NT2/D1 (cell line): ENCODE measurements around the gene BEND7.

Source experiments
- DNase-seq: peaks from one replicate; pipeline ENCODE4 v3.0.0-alpha.2; 2011; ENCODE audit warnings: low read depth, low spot score
- H3K27me3 ChIP-seq: 2 replicates; pipeline ENCODE4 v1.6.0; 2011; ENCODE audit warnings: mild to moderate bottlenecking; ENCODE audit not compliant: insufficient read length, insufficient read depth
- H3K36me3 ChIP-seq: 2 replicates; pipeline ENCODE4 v1.6.1; 2011; ENCODE audit warnings: mild to moderate bottlenecking, low read length, mixed read lengths; ENCODE audit not compliant: insufficient read depth, insufficient read length
- H3K4me1 ChIP-seq: 2 replicates; pipeline ENCODE4 v1.5.1; 2011; ENCODE audit not compliant: insufficient read depth, insufficient read length
- H3K4me3 ChIP-seq: 2 replicates; pipeline ENCODE4 v1.5.1; 2011; ENCODE audit warnings: low read depth; ENCODE audit not compliant: insufficient read length
- H3K9ac ChIP-seq: 2 replicates; pipeline ENCODE4 v1.6.0; 2011; ENCODE audit warnings: low read depth; ENCODE audit not compliant: insufficient read length
- H3K9me3 ChIP-seq: 2 replicates; pipeline ENCODE4 v1.5.1; 2011; ENCODE audit warnings: mild to moderate bottlenecking, low read length; ENCODE audit not compliant: insufficient read depth
- SUZ12 ChIP-seq: IDR thresholded peaks from 2 replicates; pipeline ENCODE4 v1.6.1; 2011; ENCODE audit not compliant: insufficient read length, insufficient read depth; ENCODE audit errors: extremely low read depth
- YY1 ChIP-seq: IDR thresholded peaks from 2 replicates; pipeline ENCODE4 v1.6.1; 2011; ENCODE audit not compliant: insufficient read length, insufficient read depth
- ZNF274 ChIP-seq: IDR thresholded peaks from 2 replicates; pipeline ENCODE4 v1.6.1; 2011; ENCODE audit warnings: mild to moderate bottlenecking, low read depth, low read length

The BEND7 gene

GRCh38 chr10:13457958-13458686 lies 70.7 kb downstream of the BEND7 start:
- no peak for DNase-seq
- TF ChIP-seq SUZ12 (no peak), YY1 (no peak), ZNF274 (no peak)
- Histone ChIP-seq H3K4me3 (no peak overlapping the region), H3K27me3 (no peaks in the 10 kb centered on the region), H3K9me3 (0 out of 2 replicates have a peak, but pooled peaks cover 8% of the 10 kb centered on the region), H3K9ac (no peak overlapping the region), H3K4me1 (no peaks in the 10 kb centered on the region), H3K36me3 (no peaks in the 10 kb centered on the region)

GRCh38 chr10:13453896-13454295 lies 74.9 kb downstream of the BEND7 start:
- no peak for DNase-seq
- Histone ChIP-seq H3K4me1 (no peaks in the 10 kb centered on the region), H3K27me3 (no peaks in the 10 kb centered on the region), H3K9me3 (no peaks in the 10 kb centered on the region), H3K4me3 (no peak overlapping the region), H3K36me3 (no peaks in the 10 kb centered on the region), H3K9ac (no peak overlapping the region)
- no peak for TF ChIP-seq ZNF274
- no peak for TF ChIP-seq SUZ12
- TF ChIP-seq YY1 = no peak

- H3K9me3 ChIP-seq = no peaks in the 10 kb centered on the region
- no peak for DNase-seq
Measured at GRCh38 chr10:13450069-13450468, 78.7 kb downstream of the BEND7 start.

GRCh38 chr10:13449296-13449695 lies 79.5 kb downstream of the BEND7 start:
- Histone ChIP-seq H3K9ac (no peak overlapping the region), H3K27me3 (no peaks in the 10 kb centered on the region), H3K9me3 (no peaks in the 10 kb centered on the region), H3K36me3 (no peaks in the 10 kb centered on the region), H3K4me1 (no peaks in the 10 kb centered on the region), H3K4me3 (no peak overlapping the region)
- TF ChIP-seq YY1 = no peak
- no peak for TF ChIP-seq ZNF274
- TF ChIP-seq SUZ12 = no peak
- no peak for DNase-seq

More at GRCh38 chr10:13450069-13450468, 78.7 kb downstream of the BEND7 start:
- H3K4me3 ChIP-seq = no peak overlapping the region
- no peaks in the 10 kb centered on the region for H3K4me1 ChIP-seq
- H3K27me3 ChIP-seq = no peaks in the 10 kb centered on the region
- no peak overlapping the region for H3K9ac ChIP-seq
- H3K36me3 ChIP-seq = no peaks in the 10 kb centered on the region
- TF ChIP-seq ZNF274 (no peak), SUZ12 (no peak), YY1 (no peak)

- Histone ChIP-seq H3K4me1 (no peaks in the 10 kb centered on the region), H3K36me3 (no peaks in the 10 kb centered on the region), H3K9ac (no peak overlapping the region), H3K4me3 (no peak overlapping the region), H3K27me3 (no peaks in the 10 kb centered on the region), H3K9me3 (no peaks in the 10 kb centered on the region)
- TF ChIP-seq ZNF274 (no peak), YY1 (no peak), SUZ12 (no peak)
- DNase-seq = no peak
Measured at GRCh38 chr10:13448216-13448615, 80.6 kb downstream of the BEND7 start.

- Histone ChIP-seq H3K4me3 (no peak overlapping the region), H3K27me3 (no peaks in the 10 kb centered on the region), H3K4me1 (no peaks in the 10 kb centered on the region), H3K9me3 (no peaks in the 10 kb centered on the region), H3K9ac (no peak overlapping the region), H3K36me3 (no peaks in the 10 kb centered on the region)
- DNase-seq = no peak
- no peak for TF ChIP-seq SUZ12
- TF ChIP-seq ZNF274 = no peak
- TF ChIP-seq YY1 = no peak
Measured at GRCh38 chr10:13445656-13446400, 83.0 kb downstream of the BEND7 start.

- peaks cover 33% of the 10 kb centered on the region for H3K27me3 ChIP-seq
- H3K36me3 ChIP-seq = no peaks in the 10 kb centered on the region
- H3K9me3 ChIP-seq = no peaks in the 10 kb centered on the region
- no peaks in the 10 kb centered on the region for H3K4me1 ChIP-seq
- TF ChIP-seq ZNF274 (no peak), YY1 (no peak), SUZ12 (no peak)
- H3K9ac ChIP-seq = no peak overlapping the region
- DNase-seq = no peak
- no peak overlapping the region for H3K4me3 ChIP-seq
Measured at GRCh38 chr10:13441476-13441875, 87.3 kb downstream of the BEND7 start.
